GM19463 (cell line): Measurements from ENCODE around the gene FBXW5.

Source experiments
- ATAC-seq: cut with Tn5 transposase; IDR thresholded peaks from one replicate; pipeline ENCODE4 v1.9.1; 2021; ENCODE audit warnings: mild to moderate bottlenecking, moderate library complexity; ENCODE audit not compliant: unreplicated experiment

Gene FBXW5

DNA sequence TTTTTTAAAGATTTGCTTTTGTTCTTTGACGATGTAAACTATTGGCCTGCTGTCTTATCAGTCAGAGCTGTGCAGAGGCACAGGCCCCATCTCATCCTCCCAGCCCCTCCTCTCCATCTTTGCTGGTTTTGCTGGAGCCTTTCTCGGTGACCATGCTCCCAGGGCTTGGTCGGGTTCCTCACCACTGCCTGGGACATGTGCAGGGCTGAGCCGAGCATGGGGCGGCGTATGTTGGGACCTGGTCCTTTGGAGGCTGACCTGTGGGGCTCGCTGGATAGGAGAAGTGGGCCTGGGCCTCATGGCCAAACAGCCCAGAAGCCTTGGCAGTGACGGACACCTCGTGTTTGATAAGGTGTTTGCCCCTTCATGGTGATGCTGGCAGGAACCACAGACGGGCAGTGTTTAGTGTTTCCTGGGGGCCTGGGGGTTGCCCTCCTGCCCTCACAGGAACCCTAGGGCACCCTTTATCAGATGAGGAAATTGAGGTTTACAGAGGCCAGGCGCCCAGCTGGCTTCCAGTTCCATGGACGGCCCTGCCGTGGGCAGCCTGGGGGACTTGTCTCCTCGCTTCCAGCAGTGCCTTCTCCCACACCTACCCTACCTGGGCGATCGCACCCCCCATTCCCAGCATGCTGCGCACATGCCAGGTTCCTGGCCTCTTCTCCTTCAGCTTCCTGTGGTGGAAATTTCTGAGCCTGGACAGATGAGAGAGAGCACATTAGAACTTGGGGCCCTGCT is 30.7 kb downstream of the FBXW5 start:
- ATAC-seq: no peak

DNA sequence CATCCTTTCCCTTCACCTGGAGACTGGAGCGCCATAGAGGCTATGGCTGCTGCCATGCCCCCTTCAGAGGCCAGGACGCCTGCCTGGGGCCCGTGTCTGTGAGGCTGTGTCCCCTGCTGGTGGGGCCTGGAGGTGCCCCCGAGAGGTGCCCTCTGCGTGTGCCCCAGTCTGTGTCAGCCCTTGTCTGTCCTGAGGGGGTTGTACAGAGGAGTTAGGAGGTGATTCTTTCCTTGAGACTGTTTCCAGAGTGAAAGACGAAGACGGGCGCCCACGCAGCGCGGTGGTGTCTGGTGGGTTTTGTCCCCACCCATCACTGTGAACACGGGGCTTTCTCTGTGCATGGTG is 33.7 kb downstream of the FBXW5 start:
- ATAC-seq: no peak

DNA sequence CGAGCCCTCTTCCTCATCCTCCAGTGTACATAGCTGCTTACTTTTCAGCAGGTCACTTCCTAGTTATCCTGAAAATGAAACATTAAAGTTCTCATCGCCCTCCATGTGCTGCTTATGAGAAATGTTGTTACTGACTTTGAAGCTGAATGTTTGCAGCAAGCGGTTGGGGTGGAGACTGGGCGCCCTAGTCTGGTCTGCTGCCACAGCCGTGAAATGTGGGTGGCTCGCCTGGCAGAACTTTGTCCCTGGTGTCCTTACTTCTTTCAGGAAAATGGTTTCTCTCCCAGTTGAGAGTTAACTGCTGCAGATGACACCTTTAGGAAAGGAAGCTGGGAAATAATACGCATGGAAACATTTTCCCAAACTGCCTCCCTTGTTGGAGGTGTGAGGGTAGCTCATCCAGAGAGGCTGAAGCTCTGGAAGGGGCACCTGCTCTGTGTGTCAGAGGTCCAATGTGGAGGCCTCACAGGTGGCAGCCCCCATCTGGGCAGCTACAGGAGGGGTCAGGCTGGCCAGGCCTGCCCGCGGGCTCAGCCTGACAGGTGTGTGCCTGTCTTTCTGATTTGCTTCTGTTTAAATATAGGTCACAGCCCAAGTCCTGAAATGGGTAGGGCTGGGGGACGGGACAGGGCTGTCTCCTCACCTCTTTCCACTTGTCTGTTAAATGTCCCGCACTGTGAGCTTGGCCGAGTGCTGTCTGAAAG is 34.2 kb downstream of the FBXW5 start:
- no peak for ATAC-seq

DNA sequence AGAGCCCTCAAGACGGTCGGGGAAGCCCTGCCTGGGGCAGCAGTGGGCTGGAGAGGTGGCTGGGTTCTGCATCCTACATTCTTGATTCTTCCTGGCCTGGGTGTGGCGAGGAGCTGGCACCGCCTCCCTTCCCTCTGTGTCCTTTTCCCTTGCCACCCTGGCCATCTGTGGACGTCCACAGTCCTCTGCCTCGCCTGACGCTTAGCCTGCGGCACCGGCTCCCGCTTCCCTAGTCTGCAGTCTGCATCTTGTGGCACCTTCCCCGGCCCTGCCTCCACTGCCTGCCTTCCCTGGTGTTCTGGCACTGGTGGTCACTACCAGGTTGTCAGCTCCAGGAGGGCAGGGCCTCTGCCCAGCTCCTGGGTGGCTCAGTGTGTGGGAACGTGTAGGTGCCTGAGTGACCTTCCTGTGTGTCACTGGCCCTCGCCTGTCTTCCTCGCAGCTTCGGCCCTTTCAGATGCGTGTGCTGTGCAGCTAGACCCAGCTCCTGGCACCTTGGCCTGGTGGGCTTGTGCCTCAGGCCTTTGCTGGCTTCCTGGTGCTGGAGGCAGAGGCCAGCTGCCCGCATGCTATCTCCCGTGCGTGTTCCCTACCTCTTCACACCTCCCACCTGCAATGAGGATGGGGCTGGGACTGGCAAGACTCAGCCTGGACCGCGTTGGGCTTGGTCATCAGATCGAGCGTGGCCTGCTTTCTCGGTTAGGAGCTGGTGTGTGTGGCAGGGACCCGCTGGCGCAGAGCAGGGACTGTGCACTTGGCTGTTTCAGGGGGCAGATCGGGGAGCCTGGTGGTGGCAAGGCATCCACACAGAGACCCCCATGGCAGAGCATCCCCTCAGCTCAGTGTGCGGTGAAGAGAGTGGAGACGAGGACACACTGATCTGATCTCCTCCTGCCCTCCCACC is 37.3 kb downstream of the FBXW5 start:
- ATAC-seq: no peak

DNA sequence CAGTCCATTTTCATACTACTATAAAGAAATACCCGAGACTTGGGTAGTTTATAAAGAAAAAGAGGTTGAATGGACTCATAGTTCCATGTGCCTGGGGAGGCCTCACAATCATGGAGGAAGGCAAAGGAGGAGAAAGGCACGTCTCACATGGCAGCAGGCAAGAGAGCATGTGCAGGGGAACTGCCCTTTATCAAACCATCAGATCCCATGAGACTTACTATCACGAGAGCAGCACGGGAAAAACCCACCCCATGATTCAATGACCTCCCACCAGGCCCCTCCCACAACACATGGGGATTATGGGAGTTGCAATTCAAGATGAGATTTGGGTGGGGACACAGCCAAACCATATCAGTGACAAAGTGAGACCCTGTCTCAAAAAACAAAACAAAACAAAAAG is 38.3 kb downstream of the FBXW5 start:
- no peak for ATAC-seq

DNA sequence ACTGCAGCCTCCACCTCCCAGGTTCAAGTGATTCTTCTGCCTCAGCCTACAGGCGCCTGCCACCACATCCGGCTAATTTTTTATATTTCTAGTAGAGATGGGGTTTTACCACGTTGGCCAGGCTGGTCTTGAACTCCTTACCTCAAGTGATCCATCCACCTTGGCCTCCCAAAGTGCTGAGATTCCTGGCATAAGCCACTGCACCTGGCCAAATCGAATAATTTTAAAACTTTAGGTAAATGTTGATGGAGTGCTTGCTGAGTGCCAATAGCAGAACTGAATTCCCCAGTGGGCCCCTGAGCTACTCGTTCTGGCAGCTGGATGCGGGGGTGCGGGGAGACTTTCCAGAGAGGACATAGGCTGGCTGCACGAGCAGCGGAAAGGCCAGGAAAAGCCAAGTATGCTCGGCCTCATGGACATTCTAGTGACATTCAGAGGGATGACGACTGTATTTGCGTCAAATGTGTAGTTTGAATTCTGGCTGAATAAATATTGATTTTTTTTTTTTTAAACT is 41.4 kb downstream of the FBXW5 start:
- no peak for ATAC-seq

DNA sequence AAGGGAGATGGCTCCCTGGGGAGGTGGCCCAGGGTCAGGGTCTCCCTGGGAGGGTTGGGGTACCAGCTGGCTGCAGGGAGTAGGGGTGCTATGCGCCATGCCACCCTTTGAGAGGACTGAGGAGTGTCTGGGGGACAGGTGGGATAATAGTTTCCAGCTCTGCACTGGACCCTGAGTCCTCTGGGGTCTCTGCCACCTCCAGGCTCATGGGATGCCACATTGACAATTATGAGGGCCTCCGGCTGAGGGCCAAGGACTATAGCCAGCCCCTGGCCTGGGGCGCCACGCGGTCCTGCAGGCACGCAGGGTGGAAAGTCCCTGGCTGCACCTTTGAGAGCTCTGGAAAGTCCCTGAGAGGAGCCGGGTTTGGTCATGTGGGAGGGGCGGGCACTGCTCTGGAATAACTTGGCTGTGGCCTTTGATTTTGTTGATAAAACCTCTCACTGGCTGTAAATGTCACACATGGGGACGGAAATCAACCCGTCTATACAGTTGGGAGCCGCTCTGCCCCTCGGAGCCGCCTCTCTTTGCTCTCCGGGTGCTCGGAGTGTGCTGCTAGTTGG is 42.2 kb downstream of the FBXW5 start:
- peak; percentile 51 for ATAC-seq

DNA sequence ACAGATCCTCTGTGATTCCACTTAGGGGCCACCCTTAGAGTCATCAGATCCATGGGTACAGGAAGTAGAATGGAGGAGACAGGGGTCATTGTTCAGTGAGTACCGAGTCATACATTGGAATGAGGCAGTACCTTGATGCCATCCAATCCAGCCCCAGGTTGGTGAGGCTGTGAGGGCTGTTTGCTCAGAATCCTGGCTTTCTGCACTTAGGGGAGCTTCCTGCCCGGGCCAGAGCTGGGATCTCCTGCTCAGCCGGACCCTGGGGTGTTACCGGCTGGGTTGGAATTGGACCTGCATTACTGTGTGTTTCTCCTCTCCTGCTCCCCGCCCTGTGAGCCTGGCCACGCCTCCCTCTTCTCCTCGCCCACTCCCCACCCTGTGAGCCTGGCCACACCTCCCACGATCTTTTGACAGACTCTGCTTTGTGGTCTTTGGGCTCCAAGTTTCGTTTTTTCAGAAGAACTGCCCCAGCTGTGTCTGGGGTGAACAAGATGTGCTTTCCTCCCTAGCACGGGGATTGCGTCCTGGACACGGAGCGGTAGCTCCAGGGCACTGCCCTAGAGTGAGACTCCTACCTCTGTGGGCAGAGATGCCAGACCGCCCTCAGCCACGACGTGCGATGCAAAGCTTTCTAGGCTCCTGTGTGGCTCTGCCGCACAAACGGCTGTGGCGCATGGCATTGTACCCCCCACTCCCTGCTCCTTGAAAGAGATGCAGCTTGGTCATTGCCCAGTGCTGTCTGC is 42.9 kb downstream of the FBXW5 start:
- peak; percentile 68 for ATAC-seq

DNA sequence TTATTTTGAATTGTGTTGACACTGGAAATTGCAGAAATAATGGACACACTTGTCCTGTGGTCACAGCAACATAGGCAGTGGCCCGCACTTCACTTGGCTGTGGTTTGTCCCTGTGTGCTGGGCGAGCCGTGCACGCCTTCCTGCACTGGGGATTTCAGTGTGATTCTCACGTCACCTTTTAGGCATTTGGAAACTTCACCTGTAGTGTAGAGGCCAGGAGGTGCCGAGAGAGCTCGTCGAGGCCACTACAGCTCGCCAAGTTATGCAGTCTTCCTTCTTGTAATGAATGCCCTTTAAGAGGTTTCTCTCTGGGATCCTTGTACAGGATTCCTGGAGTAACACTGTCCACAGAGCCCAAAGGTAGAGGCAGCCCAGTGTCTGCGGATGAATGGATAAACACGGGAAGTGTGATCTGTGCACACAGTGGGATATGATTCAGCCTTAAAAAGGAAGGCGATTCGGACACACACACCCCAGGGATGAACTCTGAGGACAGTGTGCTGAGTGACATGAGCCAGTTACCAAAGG is 43.5 kb downstream of the FBXW5 start:
- no peak for ATAC-seq

DNA sequence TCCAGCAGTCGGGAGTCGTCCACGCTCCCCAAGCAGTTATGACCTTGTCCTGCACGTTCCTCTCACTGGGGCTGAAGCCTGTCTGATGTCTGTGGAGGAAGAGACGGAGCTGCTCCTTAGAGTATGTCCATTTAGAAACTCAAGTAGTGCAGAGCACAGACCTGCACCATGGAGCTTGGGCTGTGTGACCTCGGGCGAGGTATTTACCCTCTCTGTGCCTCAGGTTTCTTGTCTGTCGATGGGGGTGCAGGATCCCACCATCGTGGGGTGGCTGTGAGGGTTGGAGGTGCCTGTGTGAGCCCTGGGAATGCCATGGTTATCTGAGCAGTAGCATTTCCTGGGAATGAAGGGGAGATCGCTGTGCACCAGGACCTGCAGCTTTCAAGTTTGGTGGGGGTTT is 44.0 kb downstream of the FBXW5 start:
- ATAC-seq: no peak

DNA sequence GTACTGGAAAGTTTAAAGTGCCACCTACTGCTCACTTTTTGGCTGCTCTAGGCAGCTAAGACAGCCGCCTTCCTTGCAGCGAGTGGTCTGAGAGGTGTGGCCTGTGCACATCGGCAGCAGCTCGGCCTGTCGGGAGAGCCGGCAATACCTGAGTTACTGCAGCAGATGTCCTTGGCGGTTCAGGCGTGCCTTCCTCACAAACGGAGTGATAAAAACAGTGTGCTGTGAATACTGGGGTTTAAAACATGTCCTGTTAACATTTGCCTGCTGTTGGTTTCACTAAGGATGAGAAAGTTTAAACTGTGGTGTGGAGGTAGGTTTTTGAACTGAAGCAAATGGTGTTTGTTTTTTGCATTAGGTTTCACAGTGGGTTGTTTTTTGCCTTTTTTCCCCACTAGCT is 45.3 kb downstream of the FBXW5 start:
- no peak for ATAC-seq

DNA sequence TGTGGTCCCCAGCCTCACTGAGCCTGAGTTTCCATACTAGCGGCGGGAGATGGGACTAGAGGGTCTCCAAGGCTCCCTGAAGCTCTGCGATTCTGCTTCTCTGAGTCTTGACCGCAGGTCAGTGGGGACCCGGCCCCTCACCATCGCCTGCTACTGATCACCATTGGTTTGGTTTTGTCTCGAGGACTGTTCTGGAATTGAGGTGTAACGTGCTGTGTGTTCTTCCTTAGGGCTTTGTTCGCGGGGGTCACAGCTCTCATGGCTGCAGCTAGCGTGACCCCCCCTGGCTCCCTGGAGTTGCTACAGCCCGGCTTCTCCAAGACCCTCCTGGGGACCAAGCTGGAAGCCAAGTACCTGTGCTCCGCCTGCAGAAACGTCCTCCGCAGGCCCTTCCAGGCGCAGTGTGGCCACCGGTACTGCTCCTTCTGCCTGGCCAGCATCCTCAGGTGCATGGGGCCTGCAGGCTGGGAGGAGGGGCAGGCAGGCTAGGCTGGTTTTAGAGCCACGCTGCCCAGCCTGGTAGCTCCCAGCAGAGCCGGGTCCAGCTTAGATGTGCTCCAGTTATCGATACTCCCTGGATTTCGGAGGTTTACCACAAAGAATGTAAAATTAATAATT is 45.9 kb downstream of the FBXW5 start:
- ATAC-seq: no peak

DNA sequence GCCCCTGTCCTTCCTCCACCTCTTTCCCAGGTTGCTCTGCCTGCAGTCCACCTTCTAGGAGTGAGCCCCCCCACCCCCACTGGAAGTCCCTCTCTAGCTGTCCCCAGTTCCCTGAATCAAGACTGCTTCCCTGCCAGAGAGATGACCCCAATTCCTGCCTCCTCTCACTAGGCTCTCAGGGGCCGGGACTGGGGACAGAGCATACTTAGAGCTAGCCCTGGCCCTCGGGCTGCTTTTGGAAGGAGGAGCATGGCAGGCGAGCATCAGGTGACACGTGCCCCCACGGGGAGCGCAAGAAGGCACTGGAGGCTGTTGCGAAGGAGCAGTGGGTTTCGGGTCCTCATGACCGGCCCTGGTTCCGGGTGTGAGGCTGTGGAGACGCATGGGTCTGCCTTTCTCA is 48.5 kb downstream of the FBXW5 start:
- ATAC-seq: no peak

DNA sequence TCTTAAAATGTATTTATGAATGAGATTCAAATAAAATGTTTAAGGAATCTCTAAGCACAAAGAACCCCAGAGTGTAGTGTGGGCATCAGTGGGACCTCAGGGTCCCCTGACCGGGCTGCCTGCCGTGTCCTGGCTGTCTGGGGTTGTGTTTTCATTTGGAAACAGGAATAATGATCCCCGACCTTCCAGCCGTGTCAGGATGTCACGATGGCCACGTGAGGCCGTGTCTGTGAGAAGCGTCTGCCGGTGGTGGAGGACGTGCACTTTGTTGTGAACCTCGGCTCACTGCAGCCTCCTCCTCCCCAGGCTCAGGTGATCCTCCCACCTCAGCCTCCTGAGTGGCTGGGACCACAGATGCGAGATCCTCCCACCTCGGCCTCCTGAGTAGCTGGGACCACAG is 53.9 kb downstream of the FBXW5 start:
- ATAC-seq: no peak
